ENCODE measurements around the gene GPHN. TPM values are rescaled to one million over a fixed set of nuclear protein-coding genes. Genes with fewer than 3 reads are reported as not detected.
A peak's percentile ranks its signal among the peaks of the same experiment; 100 is the strongest.
"Not testable (repeated sequence)": the region's sequence is repeated elsewhere in the genome, so short reads cannot be mapped to it uniquely, and the experiment has no call there.

GPHN gene
- total RNA-seq, 2 donors from 2014 or later, result 27.1 to 31.0 TPM

- intact Hi-C loops (cut with DNase I, micrococcal nuclease), result no loop called here
- no peak for ATAC-seq
- no peak for DNase-seq
Measured at GRCh38 chr14:66638689-66639088, 130.7 kb downstream of the GPHN start.

- ATAC-seq (no peak), DNase-seq (no peak)
- intact Hi-C loops (cut with DNase I, micrococcal nuclease), result no loop called here
Measured at GRCh38 chr14:66641861-66642635, 134.1 kb downstream of the GPHN start.

GRCh38 chr14:66643344-66643743, 135.4 kb downstream of the GPHN start:
- no peak for DNase-seq
- no peak for ATAC-seq
- intact Hi-C loops (cut with DNase I, micrococcal nuclease), result no loop called here

GRCh38 chr14:66645716-66646115, 137.8 kb downstream of the GPHN start:
- no peak for ATAC-seq
- intact Hi-C loops (cut with DNase I, micrococcal nuclease), result no loop called here
- DNase-seq, result no peak

- ATAC-seq (no peak), DNase-seq (no peak)
- intact Hi-C loops (cut with DNase I, micrococcal nuclease), result no loop called here
Measured at GRCh38 chr14:66649498-66649897, 141.6 kb downstream of the GPHN start.

- intact Hi-C loops (cut with DNase I, micrococcal nuclease), result no loop called here
- no peak for ATAC-seq
- DNase-seq, result no peak
Measured at GRCh38 chr14:66650491-66650911, 142.6 kb downstream of the GPHN start.

GRCh38 chr14:66651536-66652220, 143.7 kb downstream of the GPHN start:
- intact Hi-C loops (cut with DNase I, micrococcal nuclease), result no loop called here
- DNase-seq, result no peak
- no peak for ATAC-seq

GRCh38 chr14:66652525-66653106, 144.7 kb downstream of the GPHN start:
- DNase-seq (no peak), ATAC-seq (no peak)
- intact Hi-C loops (cut with DNase I, micrococcal nuclease), result no loop called here

- ATAC-seq, result no peak
- intact Hi-C loops (cut with DNase I, micrococcal nuclease), result no loop called here
- no peak for DNase-seq
Measured at GRCh38 chr14:66657780-66658179, 149.8 kb downstream of the GPHN start.

- DNase-seq, result no peak
- peak; percentile 33 for ATAC-seq
- intact Hi-C loops (cut with DNase I, micrococcal nuclease), result no loop called here
Measured at GRCh38 chr14:66662374-66662773, 154.4 kb downstream of the GPHN start.

GRCh38 chr14:66677780-66678179, 169.8 kb downstream of the GPHN start:
- intact Hi-C loops (cut with DNase I, micrococcal nuclease), result no loop called here
- DNase-seq (no peak), ATAC-seq (no peak)

- intact Hi-C loops (cut with DNase I, micrococcal nuclease), result no loop called here
- ATAC-seq, result no peak
Measured at GRCh38 chr14:66680216-66680615, 172.3 kb downstream of the GPHN start.

GRCh38 chr14:66696326-66696725, 188.4 kb downstream of the GPHN start:
- DNase-seq (no peak), ATAC-seq (no peak)
- intact Hi-C loops (cut with DNase I, micrococcal nuclease), result no loop called here

More at GRCh38 chr14:66680216-66680615, 172.3 kb downstream of the GPHN start:
- no peak for DNase-seq

- DNase-seq (no peak), ATAC-seq (no peak)
- intact Hi-C loops (cut with DNase I, micrococcal nuclease), result no loop called here
Measured at GRCh38 chr14:66698503-66698902, 190.6 kb downstream of the GPHN start.

- intact Hi-C loops (cut with DNase I, micrococcal nuclease), result no loop called here
- no peak for ATAC-seq
- no peak for DNase-seq
Measured at GRCh38 chr14:66701813-66702212, 193.9 kb downstream of the GPHN start.

GRCh38 chr14:66708267-66708666, 200.3 kb downstream of the GPHN start:
- intact Hi-C loops (cut with DNase I, micrococcal nuclease), result no loop called here
- DNase-seq, result no peak
- ATAC-seq, result no peak

GRCh38 chr14:66709291-66709690, 201.3 kb downstream of the GPHN start:
- DNase-seq (no peak), ATAC-seq (no peak)
- intact Hi-C loops (cut with DNase I, micrococcal nuclease), result no loop called here

- ATAC-seq; intact Hi-C loops (cut with DNase I, micrococcal nuclease); DNase-seq: not testable (repeated sequence)
Measured at GRCh38 chr14:66714291-66714690, 206.3 kb downstream of the GPHN start.

GRCh38 chr14:66715313-66715712, 207.4 kb downstream of the GPHN start:
- ATAC-seq; DNase-seq; intact Hi-C loops (cut with DNase I, micrococcal nuclease): not testable (repeated sequence)

- intact Hi-C loops (cut with DNase I, micrococcal nuclease), result no loop called here
- ATAC-seq (no peak), DNase-seq (no peak)
Measured at GRCh38 chr14:66716227-66716626, 208.3 kb downstream of the GPHN start.

Measured in left colon (tissue), 2 donors.